ENCODE data around the gene RBPJ.
A peak's percentile ranks its signal among the peaks of the same experiment; 100 is the strongest.
"Not testable (repeated sequence)": the region's sequence is repeated elsewhere in the genome, so short reads cannot be mapped to it uniquely, and the experiment has no call there.

Gene RBPJ

DNA sequence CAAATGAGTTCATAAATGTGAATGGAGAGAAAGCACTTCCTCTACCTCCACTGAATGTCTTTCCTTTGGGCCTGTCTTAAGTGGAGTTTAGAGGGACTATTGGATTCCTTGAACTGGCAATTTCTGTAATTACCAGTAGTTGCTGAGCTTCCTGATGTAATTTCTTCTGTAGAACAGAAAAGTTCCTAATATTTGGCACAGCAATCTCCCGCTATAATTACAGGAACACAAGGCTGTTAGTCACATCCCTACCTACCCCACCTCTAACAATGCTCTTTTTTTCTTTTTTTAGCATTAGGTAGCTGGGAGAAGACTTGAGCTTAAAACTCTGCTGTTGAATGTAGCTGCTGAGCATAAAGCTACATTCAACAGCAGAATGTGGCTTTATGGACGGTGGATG, 24.8 kb upstream of the RBPJ start:
- H3K4me1 Mint-ChIP-seq (ENCODE audit: low read depth), result peaks cover 21% of the 10 kb centered on the region
- H3K9me3 Mint-ChIP-seq, result peaks cover 9% of the 10 kb centered on the region
- H3K27me3 Mint-ChIP-seq (ENCODE audit: low read depth), result no peaks in the 10 kb centered on the region
- peaks cover 6% of the 10 kb centered on the region for H3K36me3 Mint-ChIP-seq (ENCODE audit: low read depth)
- H3K27ac Mint-ChIP-seq, result no peak overlapping the region
- H3K4me3 Mint-ChIP-seq, result no peak overlapping the region

- Mint-ChIP-seq H3K4me3 (no peak overlapping the region), H3K4me1 (ENCODE audit: low read depth) (peaks cover 19% of the 10 kb centered on the region), H3K9me3 (peaks cover 9% of the 10 kb centered on the region), H3K36me3 (ENCODE audit: low read depth) (peaks cover 6% of the 10 kb centered on the region), H3K27ac (no peak overlapping the region), H3K27me3 (ENCODE audit: low read depth) (no peaks in the 10 kb centered on the region)
These were observed 24.3 kb upstream of the RBPJ start for GRCh38 chr4:26296514-26296913.

- peaks cover 9% of the 10 kb centered on the region for H3K9me3 Mint-ChIP-seq
- peaks cover 6% of the 10 kb centered on the region for H3K36me3 Mint-ChIP-seq (ENCODE audit: low read depth)
- H3K27me3 Mint-ChIP-seq (ENCODE audit: low read depth), result no peaks in the 10 kb centered on the region
- H3K27ac Mint-ChIP-seq, result no peak overlapping the region
- peaks cover 19% of the 10 kb centered on the region for H3K4me1 Mint-ChIP-seq (ENCODE audit: low read depth)
- H3K4me3 Mint-ChIP-seq, result no peak overlapping the region
These were observed 23.6 kb upstream of the RBPJ start for GRCh38 chr4:26297219-26297618.

GRCh38 chr4:26298198-26298947, 22.4 kb upstream of the RBPJ start:
- no peak overlapping the region for H3K4me3 Mint-ChIP-seq
- no peak overlapping the region for H3K27ac Mint-ChIP-seq
- no peaks in the 10 kb centered on the region for H3K27me3 Mint-ChIP-seq (ENCODE audit: low read depth)
- peaks cover 9% of the 10 kb centered on the region for H3K9me3 Mint-ChIP-seq
- H3K36me3 Mint-ChIP-seq (ENCODE audit: low read depth), result peaks cover 6% of the 10 kb centered on the region
- H3K4me1 Mint-ChIP-seq (ENCODE audit: low read depth), result peaks cover 19% of the 10 kb centered on the region

- Mint-ChIP-seq H3K27me3 (ENCODE audit: low read depth) (no peaks in the 10 kb centered on the region), H3K9me3 (peaks cover 9% of the 10 kb centered on the region), H3K27ac (peak overlapping the region; percentile 74), H3K4me3 (peak overlapping the region; percentile 39), H3K36me3 (ENCODE audit: low read depth) (peaks cover 7% of the 10 kb centered on the region), H3K4me1 (ENCODE audit: low read depth) (peaks cover 21% of the 10 kb centered on the region)
These were observed 21.4 kb upstream of the RBPJ start for GRCh38 chr4:26299254-26299882.

- no peaks in the 10 kb centered on the region for H3K27me3 Mint-ChIP-seq (ENCODE audit: low read depth)
- peaks cover 5% of the 10 kb centered on the region for H3K36me3 Mint-ChIP-seq (ENCODE audit: low read depth)
- peaks cover 3% of the 10 kb centered on the region for H3K9me3 Mint-ChIP-seq
- H3K4me3 Mint-ChIP-seq, result no peak overlapping the region
- H3K4me1 Mint-ChIP-seq (ENCODE audit: low read depth), result peaks cover 21% of the 10 kb centered on the region
- H3K27ac Mint-ChIP-seq, result no peak overlapping the region
These were observed 20.2 kb upstream of the RBPJ start for GRCh38 chr4:26300314-26301307.

- Mint-ChIP-seq H3K9me3 (peaks cover 3% of the 10 kb centered on the region), H3K27me3 (ENCODE audit: low read depth) (no peaks in the 10 kb centered on the region), H3K4me1 (ENCODE audit: low read depth) (peaks cover 22% of the 10 kb centered on the region), H3K36me3 (ENCODE audit: low read depth) (peaks cover 8% of the 10 kb centered on the region), H3K4me3 (no peak overlapping the region), H3K27ac (no peak overlapping the region)
These were observed 18.5 kb upstream of the RBPJ start for GRCh38 chr4:26302031-26302899.

GRCh38 chr4:26303008-26303407, 17.8 kb upstream of the RBPJ start:
- Mint-ChIP-seq H3K9me3 (peaks cover 3% of the 10 kb centered on the region), H3K4me3 (no peak overlapping the region), H3K36me3 (ENCODE audit: low read depth) (peaks cover 8% of the 10 kb centered on the region), H3K4me1 (ENCODE audit: low read depth) (peaks cover 23% of the 10 kb centered on the region), H3K27ac (no peak overlapping the region), H3K27me3 (ENCODE audit: low read depth) (no peaks in the 10 kb centered on the region)

DNA sequence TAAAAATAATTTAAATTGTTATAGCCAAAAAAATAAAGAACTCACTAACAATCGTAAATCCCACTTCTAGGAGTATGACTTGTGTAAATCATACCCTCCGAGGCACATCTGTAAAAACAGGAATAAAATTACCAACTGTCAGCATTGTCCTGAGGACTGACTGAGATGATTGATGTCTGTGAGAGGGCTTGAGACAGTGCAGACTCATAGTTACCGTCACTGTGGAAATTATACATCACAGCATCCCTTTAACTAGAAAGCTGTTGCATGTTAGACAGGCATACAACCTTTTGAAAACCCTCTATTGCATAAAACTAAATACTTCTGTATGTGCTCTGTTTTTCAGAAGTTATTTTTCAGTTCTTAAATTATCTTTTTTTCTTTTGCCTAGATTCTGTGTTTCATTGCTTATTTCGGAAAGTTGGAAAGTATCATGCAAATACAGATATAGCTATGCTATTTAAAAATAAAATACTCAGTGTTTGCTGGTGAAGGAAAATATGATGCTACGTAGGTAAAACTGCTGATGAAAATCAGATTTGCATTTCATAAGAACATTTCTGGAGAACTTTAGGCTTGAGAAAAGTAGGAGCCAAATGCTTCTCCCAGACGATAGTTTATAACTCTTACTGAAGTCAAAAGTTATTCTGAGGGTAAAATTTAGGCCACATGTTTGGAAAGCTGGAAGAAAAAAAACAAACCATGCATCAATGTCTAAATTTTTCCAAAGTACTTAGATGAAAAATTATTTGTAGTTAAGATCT, 13.6 kb upstream of the RBPJ start:
- no peaks in the 10 kb centered on the region for H3K27me3 Mint-ChIP-seq (ENCODE audit: low read depth)

GRCh38 chr4:26308568-26308967, 12.2 kb upstream of the RBPJ start:
- Mint-ChIP-seq H3K27me3 (ENCODE audit: low read depth) (no peaks in the 10 kb centered on the region), H3K4me1 (ENCODE audit: low read depth) (peaks cover 31% of the 10 kb centered on the region), H3K36me3 (ENCODE audit: low read depth) (peaks cover 11% of the 10 kb centered on the region), H3K27ac (peak overlapping the region; percentile 31), H3K9me3 (no peaks in the 10 kb centered on the region), H3K4me3 (no peak overlapping the region)

More for the DNA sequence above, 13.6 kb upstream of the RBPJ start:
- Mint-ChIP-seq H3K4me3 (no peak overlapping the region), H3K27ac (peak overlapping the region; percentile 63), H3K36me3 (ENCODE audit: low read depth) (peaks cover 8% of the 10 kb centered on the region), H3K9me3 (no peaks in the 10 kb centered on the region), H3K4me1 (ENCODE audit: low read depth) (peaks cover 23% of the 10 kb centered on the region)

DNA sequence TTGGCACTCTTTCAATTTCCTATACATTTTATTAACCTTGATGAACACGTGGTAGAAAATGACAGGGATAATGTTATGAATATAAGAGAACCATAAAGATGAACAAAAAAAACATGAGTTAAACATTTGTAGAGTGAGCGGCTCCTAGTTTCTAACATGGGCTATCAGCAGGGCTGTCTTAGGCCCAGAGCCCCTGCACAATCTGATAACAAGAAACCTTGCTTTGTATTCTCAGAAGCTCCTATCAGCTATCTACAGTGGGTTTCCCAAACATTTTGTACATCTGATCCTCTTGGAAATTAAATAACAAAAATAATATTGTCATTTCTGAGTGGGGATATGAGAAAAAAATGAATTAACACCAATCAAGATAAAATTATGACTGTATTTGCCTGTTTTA, 10.6 kb upstream of the RBPJ start:
- Mint-ChIP-seq H3K27me3 (ENCODE audit: low read depth) (no peaks in the 10 kb centered on the region), H3K27ac (no peak overlapping the region), H3K9me3 (peaks cover 9% of the 10 kb centered on the region), H3K36me3 (ENCODE audit: low read depth) (peaks cover 11% of the 10 kb centered on the region), H3K4me3 (no peak overlapping the region), H3K4me1 (ENCODE audit: low read depth) (peaks cover 32% of the 10 kb centered on the region)

GRCh38 chr4:26311633-26312032, 9.2 kb upstream of the RBPJ start:
- peaks cover 12% of the 10 kb centered on the region for H3K36me3 Mint-ChIP-seq (ENCODE audit: low read depth)
- H3K27me3 Mint-ChIP-seq (ENCODE audit: low read depth), result no peaks in the 10 kb centered on the region
- peaks cover 30% of the 10 kb centered on the region for H3K4me1 Mint-ChIP-seq (ENCODE audit: low read depth)
- peak overlapping the region; percentile 74 for H3K27ac Mint-ChIP-seq
- no peak overlapping the region for H3K4me3 Mint-ChIP-seq
- peaks cover 16% of the 10 kb centered on the region for H3K9me3 Mint-ChIP-seq

DNA sequence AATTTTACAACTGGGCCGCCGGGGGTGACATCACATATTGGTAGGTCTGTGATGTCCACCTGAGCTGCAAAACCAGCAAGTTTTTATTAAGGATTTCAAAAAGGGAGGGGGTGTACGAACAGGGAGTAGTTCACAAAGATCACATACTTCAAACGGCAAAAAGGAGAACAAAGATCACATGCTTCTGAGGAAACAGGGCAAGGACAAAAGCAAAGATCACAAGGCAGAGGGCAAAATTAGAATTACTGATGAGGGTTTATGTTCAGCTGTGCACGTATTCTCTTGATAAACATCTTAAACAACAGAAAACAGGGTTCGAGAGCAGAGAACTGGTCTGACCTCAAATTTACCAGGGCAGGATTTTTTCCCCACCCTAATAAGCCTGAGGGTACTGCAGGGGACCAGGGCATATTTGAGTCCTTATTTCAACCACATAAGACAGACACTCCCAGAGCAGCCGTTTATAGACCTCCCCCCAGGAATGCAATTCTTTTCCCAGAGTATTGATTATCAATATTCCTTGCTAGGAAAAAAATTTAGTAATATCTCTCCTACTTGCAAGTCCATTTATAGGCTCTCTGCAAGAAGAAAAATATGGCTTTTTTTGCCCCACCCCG, 5.4 kb upstream of the RBPJ start:
- not testable (repeated sequence) for H3K4me3 Mint-ChIP-seq; H3K27ac Mint-ChIP-seq; H3K27me3 Mint-ChIP-seq (ENCODE audit: low read depth)
- H3K9me3 Mint-ChIP-seq, result peaks cover 29% of the 10 kb centered on the region
- peaks cover 22% of the 10 kb centered on the region for H3K36me3 Mint-ChIP-seq (ENCODE audit: low read depth)
- peaks cover 34% of the 10 kb centered on the region for H3K4me1 Mint-ChIP-seq (ENCODE audit: low read depth)

All from T-helper 1 cell treated with Interleukin-12 subunit alpha and Interleukin-12 subunit beta and Interleukin-4 antibody, amounts not matched to agents 30 μg/mL and 1 μg/mL, for 36 hours (primary cell).